ENCODE data around the gene CST3.

DNA sequence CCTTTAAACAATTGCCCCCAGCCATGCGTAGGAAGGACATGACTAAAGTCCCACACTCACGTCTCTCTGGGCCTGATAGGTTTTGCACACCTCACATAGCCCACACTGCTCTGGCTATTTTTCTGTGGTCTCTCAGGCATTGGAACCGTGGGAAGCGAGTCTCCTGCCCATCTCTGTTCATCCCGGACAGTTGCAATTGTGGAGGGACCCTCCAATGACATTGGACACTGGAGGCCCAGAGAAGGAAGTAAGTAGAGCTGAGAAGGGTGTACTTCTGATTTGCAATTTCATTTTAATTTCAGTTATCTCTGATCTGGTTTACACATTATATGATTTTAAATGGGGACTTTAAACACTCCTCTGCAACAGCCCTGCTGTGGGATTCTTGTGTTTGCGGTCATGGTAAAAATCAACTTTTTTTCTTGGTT is 23.3 kb upstream of the CST3 start:
- no peak for TF ChIP-seq EP300 (IDR thresholded peaks at IDR 0.05; ENCODE audit: low read depth)
- TF ChIP-seq, protein P1, sequence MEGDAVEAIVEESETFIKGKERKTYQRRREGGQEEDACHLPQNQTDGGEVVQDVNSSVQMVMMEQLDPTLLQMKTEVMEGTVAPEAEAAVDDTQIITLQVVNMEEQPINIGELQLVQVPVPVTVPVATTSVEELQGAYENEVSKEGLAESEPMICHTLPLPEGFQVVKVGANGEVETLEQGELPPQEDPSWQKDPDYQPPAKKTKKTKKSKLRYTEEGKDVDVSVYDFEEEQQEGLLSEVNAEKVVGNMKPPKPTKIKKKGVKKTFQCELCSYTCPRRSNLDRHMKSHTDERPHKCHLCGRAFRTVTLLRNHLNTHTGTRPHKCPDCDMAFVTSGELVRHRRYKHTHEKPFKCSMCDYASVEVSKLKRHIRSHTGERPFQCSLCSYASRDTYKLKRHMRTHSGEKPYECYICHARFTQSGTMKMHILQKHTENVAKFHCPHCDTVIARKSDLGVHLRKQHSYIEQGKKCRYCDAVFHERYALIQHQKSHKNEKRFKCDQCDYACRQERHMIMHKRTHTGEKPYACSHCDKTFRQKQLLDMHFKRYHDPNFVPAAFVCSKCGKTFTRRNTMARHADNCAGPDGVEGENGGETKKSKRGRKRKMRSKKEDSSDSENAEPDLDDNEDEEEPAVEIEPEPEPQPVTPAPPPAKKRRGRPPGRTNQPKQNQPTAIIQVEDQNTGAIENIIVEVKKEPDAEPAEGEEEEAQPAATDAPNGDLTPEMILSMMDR (IDR thresholded peaks at IDR 0.05) = no peak
